Measurements from ENCODE around the gene C1QTNF9B.

GRCh38 chr13:23848646-23849141, 48.6 kb downstream of the C1QTNF9B start:
- no peak for TF ChIP-seq EZH2 (IDR thresholded peaks at IDR 0.05; ENCODE audit: low read length, unreplicated experiment)
- TF ChIP-seq EZH2phosphoT487 (IDR thresholded peaks at IDR 0.05; ENCODE audit: borderline replicate concordance, low read length), result no peak
- TF ChIP-seq, protein P1, sequence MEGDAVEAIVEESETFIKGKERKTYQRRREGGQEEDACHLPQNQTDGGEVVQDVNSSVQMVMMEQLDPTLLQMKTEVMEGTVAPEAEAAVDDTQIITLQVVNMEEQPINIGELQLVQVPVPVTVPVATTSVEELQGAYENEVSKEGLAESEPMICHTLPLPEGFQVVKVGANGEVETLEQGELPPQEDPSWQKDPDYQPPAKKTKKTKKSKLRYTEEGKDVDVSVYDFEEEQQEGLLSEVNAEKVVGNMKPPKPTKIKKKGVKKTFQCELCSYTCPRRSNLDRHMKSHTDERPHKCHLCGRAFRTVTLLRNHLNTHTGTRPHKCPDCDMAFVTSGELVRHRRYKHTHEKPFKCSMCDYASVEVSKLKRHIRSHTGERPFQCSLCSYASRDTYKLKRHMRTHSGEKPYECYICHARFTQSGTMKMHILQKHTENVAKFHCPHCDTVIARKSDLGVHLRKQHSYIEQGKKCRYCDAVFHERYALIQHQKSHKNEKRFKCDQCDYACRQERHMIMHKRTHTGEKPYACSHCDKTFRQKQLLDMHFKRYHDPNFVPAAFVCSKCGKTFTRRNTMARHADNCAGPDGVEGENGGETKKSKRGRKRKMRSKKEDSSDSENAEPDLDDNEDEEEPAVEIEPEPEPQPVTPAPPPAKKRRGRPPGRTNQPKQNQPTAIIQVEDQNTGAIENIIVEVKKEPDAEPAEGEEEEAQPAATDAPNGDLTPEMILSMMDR (conservative IDR thresholded peaks at IDR 0.05; ENCODE audit: low read depth, low read length), result no peak

Data from PC-3 (cell line).